ENCODE results near the gene NLGN1. TPM values are rescaled to one million over a fixed set of nuclear protein-coding genes. Genes with fewer than 3 reads are reported as not detected.

NLGN1 gene
- total RNA-seq, 1 experiment from 2014 or later = not detected

GRCh38 chr3:173957646-173958045 is 560.1 kb downstream of the NLGN1 start:
- H3K36me3 ChIP-seq (ENCODE audit: control insufficient read depth in 1 of 2, insufficient read depth in 2 of 2, low read length in 2 of 2) = no peaks in the 10 kb centered on the region
- no peaks in the 10 kb centered on the region for H4K20me1 ChIP-seq (ENCODE audit: insufficient read depth)
- RAD21 ChIA-PET (ENCODE audit: low non-redundant PET in 1 of 2, low total read pairs in 2 of 2, uncharacterized antibody in 2 of 2, unreplicated experiment in 2 of 2) = no interaction called here
- H2AFZ ChIP-seq (ENCODE audit: low read depth, low read length, poor library complexity, severe bottlenecking) = no peak overlapping the region
- 0 out of 4 replicates have a peak, but pooled peaks cover 0 to 5% of the 10 kb centered on the region in 2 experiments for H3K9me3 ChIP-seq (ENCODE audit: control insufficient read depth in 1 of 2, insufficient read depth in 1 of 2, low read depth in 1 of 2, low read length in 2 of 2)
- H3K79me2 ChIP-seq (ENCODE audit: insufficient read depth, low read length) = no peaks in the 10 kb centered on the region
- H3K27me3 ChIP-seq (ENCODE audit: insufficient read depth, low read length) = no peaks in the 10 kb centered on the region
- H3K9me2 ChIP-seq (ENCODE audit: insufficient read depth) = no peaks in the 10 kb centered on the region
- H3K27ac ChIP-seq (ENCODE audit: low read depth, low read length) = no peak overlapping the region
- ATAC-seq (no peak), DNase-seq (ENCODE audit: low read depth, low spot score) (no peak)
- intact Hi-C loops (cut with micrococcal nuclease) = no loop called here
- POLR2A ChIA-PET = no interaction called here
- no peak overlapping the region for H3K4me3 ChIP-seq (replicated peaks in 1 of 2; ENCODE audit: low read depth in 1 of 2, low read length in 2 of 2)
- CTCF ChIA-PET = no interaction called here
- BruUV-seq (replicated peaks) = no TSS peak
- TF ChIP-seq POLR2A (IDR thresholded peaks at IDR 0.05; ENCODE audit: borderline replicate concordance, extremely low read depth, insufficient read depth, insufficient read length) (no peak), ZNF274 (IDR thresholded peaks at IDR 0.05; ENCODE audit: low read depth, low read length) (no peak), ZBTB33 (IDR thresholded peaks at IDR 0.05; ENCODE audit: extremely low read depth, insufficient replicate concordance, low read length) (no peak), CBX3 (IDR thresholded peaks at IDR 0.05; ENCODE audit: low read depth) (no peak), FOSL1 (IDR thresholded peaks at IDR 0.05; ENCODE audit: low read depth) (no peak), EZH2 (IDR thresholded peaks at IDR 0.05) (no peak), SRF (IDR thresholded peaks at IDR 0.05; ENCODE audit: low read depth) (no peak), ATF3 (IDR thresholded peaks at IDR 0.05) (no peak), JUND (IDR thresholded peaks at IDR 0.05) (no peak), SIN3A (IDR thresholded peaks at IDR 0.05; ENCODE audit: low read depth) (no peak), EGR1 (IDR thresholded peaks at IDR 0.05; ENCODE audit: low read depth) (no peak), ZFX (IDR thresholded peaks at IDR 0.05) (no peak)
- no peak overlapping the region for H3K9ac ChIP-seq (ENCODE audit: low read length)
- no peak overlapping the region for H3K4me2 ChIP-seq (ENCODE audit: low read length)
- H3K4me1 ChIP-seq (ENCODE audit: control insufficient read depth in 1 of 2, insufficient read depth in 2 of 2, low read length in 2 of 2) = no peaks in the 10 kb centered on the region
